GM06990 (cell line): Measurements from ENCODE around the gene AGBL4.

Source experiments
- DNase-seq: peaks from one replicate; pipeline ENCODE4 v3.0.0-alpha.2; 2011; ENCODE audit not compliant: insufficient read length; ENCODE audit errors: extremely low read depth
- H3K27me3 ChIP-seq: replicated peaks from 2 replicates; pipeline ENCODE4 v1.6.0; 2011; ENCODE audit warnings: low read length; ENCODE audit not compliant: control insufficient read depth, insufficient read depth
- H3K36me3 ChIP-seq: 2 replicates; pipeline ENCODE4 v1.5.1; 2011; ENCODE audit warnings: low read length; ENCODE audit not compliant: control insufficient read depth, insufficient read depth
- H3K4me3 ChIP-seq: replicated peaks from 2 replicates; pipeline ENCODE4 v1.5.1; 2011; ENCODE audit warnings: low read depth, mild to moderate bottlenecking, control low read depth, low read length
- TF ChIP-seq, protein P1 (sequence below): IDR thresholded peaks from 2 replicates; pipeline ENCODE4 v1.5.1; 2011; ENCODE audit warnings: low read length, control low read depth, mild to moderate bottlenecking, inconsistent platforms; ENCODE audit not compliant: insufficient read depth, poor library complexity, severe bottlenecking

Gene AGBL4

DNA sequence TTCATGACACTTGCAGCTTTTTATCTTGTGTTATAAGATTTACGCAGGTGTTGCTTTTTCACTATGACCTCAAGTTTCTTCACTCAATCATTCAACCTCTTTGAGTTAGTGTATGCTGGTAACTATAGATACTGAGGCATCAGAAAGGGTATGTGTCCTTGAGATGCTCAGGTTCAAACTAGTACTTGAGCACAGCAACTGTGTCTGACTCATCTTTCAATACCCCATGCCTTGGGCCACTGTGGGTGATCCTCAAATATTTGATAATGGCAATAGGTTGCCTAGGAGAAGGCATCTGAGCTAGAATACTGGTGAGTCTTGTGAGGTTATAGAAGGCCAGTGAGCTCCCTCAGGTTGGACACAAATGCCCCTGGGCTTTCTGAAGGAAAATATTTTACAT is 1463.6 kb downstream of the AGBL4 start:
- TF ChIP-seq, protein P1, sequence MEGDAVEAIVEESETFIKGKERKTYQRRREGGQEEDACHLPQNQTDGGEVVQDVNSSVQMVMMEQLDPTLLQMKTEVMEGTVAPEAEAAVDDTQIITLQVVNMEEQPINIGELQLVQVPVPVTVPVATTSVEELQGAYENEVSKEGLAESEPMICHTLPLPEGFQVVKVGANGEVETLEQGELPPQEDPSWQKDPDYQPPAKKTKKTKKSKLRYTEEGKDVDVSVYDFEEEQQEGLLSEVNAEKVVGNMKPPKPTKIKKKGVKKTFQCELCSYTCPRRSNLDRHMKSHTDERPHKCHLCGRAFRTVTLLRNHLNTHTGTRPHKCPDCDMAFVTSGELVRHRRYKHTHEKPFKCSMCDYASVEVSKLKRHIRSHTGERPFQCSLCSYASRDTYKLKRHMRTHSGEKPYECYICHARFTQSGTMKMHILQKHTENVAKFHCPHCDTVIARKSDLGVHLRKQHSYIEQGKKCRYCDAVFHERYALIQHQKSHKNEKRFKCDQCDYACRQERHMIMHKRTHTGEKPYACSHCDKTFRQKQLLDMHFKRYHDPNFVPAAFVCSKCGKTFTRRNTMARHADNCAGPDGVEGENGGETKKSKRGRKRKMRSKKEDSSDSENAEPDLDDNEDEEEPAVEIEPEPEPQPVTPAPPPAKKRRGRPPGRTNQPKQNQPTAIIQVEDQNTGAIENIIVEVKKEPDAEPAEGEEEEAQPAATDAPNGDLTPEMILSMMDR, result no peak
- DNase-seq, result no peak

DNA sequence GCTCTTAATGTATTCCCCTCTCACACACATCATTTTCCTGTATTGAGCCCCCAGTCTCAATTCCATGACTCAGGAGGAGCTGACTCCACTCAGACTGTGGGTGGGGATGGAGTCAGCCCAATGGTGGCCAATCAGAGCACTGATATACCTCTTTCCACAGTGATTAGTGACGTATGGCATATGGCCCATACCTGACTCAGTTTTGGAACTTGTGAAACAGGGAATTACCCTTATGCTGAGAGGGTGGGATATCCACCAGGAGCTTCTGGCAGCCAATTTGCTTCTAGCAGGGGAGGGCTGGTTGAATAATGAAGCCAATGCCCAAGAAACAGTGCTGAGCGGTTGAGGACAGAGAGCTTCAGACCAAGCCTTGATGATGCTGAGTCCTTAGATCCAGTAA is 1465.4 kb downstream of the AGBL4 start:
- TF ChIP-seq, protein P1, result no peak
- Histone ChIP-seq H3K4me3 (no peak overlapping the region), H3K36me3 (no peaks in the 10 kb centered on the region), H3K27me3 (no peaks in the 10 kb centered on the region; the same call in 1 of the 2 replicates)
- no peak for DNase-seq

More for the DNA sequence above, 1463.6 kb downstream of the AGBL4 start:
- H3K27me3 ChIP-seq, result no peaks in the 10 kb centered on the region; the same call in 1 of the 2 replicates
- no peaks in the 10 kb centered on the region for H3K36me3 ChIP-seq
- H3K4me3 ChIP-seq, result no peak overlapping the region

DNA sequence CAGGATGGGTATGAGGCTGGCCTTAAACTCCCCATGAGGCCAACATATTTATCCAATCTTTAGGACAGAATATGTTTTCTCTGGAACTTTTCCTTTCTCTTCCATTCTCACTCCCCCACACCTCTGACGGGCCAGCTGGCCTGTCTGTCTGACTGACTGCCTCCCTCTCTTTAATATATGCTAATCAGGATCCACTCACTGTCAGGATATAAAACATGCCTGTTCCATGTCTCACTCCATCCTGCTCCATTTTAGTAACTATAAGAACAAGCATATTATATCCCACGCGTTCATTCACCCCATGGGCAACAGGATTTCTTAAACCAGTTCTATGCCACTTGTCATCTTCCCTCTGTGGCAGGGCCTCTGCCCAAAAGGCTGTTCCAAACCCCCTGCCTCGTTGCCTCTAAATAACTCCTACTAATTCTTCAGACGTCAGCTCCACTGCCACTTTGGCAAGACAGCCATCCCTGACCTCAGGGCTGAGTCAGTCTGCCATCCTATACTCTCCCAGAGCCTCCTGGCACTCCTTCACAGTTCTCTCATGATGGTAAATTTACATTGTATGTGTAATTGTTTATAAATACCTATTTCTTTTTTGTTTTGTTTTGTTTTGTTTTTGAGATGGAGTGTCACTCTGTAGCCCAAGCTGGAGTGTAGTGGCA is 1467.4 kb downstream of the AGBL4 start:
- DNase-seq, result no peak
- no peaks in the 10 kb centered on the region for H3K36me3 ChIP-seq
- H3K4me3 ChIP-seq, result no peak overlapping the region
- H3K27me3 ChIP-seq, result no peaks in the 10 kb centered on the region; the same call in 1 of the 2 replicates
- TF ChIP-seq, protein P1, result no peak

DNA sequence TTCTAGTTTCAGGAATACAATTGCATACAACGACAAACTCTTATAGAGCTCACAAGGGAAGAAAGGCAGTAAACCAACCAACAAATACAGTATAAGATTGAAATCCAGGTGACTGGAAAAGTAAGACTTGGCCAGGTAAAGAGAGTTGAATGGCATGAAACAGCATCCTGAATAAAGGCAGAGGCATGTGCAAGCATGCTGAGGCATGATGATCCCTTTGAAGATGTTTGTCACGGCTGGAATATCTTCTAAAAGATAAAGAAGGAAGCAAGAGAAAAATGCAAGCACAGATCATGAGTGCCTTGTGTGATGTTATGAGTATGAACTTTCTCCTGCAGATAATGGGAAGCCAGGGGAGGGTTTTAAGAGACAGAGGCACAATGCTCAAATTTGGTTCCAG is 1468.5 kb downstream of the AGBL4 start:
- Histone ChIP-seq H3K27me3 (no peaks in the 10 kb centered on the region; the same call in 1 of the 2 replicates), H3K36me3 (no peaks in the 10 kb centered on the region), H3K4me3 (no peak overlapping the region)
- TF ChIP-seq, protein P1, result no peak
- no peak for DNase-seq

DNA sequence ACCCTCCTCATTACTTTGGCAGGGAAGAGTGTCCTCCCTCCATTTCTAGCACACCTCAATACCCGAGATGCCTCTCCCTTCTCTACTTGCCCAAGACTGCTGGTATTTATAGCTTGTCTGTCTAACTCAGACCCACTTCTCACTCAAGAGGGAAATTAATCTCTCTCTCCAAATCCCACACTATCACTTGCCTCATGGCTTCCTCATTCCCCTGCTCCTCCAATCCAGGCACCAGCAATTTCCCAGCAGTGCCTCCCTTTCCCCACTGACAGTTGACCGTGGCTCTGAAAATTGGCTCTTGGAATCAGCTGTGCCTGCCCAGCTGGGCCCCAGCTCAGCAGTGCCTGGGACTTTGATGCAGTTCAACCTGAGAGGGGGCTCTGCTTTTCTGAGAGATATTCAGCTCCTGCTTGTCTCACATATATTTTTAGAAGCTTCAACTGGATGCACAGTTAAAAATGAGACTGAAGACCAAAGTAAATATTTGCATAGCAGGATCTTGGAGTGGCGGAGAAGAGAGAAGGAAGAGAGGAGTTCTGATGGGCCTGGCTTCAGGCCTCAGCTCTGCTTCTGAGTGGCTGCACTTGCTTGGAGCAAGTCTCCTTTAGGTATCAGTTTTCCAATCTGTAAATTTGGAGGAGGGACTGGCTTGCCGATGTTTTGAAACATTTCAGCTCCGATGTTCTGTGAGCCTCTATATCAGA is 1470.7 kb downstream of the AGBL4 start:
- H3K4me3 ChIP-seq, result no peak overlapping the region
- no peak for DNase-seq
- H3K27me3 ChIP-seq, result no peaks in the 10 kb centered on the region; the same call in 1 of the 2 replicates
- H3K36me3 ChIP-seq, result no peaks in the 10 kb centered on the region
- TF ChIP-seq, protein P1, result no peak
